ENCODE results near the gene GDF11. TPM values are rescaled to one million over a fixed set of nuclear protein-coding genes. Genes with fewer than 3 reads are reported as not detected.

GDF11 gene
- total RNA-seq, 2 donors from 2014 or later = 8.1 to 8.6 TPM

DNA sequence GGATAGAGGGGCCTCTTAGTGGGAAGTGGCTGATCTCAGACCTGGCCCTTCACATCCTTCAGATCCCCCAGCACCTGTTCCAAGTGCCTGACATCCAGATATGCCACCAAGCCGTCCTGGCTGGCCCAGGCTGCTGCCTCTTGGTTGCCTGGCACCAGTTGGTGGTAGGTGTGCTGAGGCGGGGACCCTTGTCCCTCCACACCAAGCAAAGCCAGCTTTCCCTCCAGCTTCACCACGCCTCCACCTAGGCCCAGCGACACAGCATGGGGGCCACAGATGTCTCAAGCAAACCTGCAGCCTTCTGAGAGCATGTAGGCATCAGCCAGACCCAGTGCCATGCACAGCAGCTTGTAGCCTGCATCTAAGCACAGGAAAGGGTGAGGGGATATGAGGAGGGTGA, 10.6 kb upstream of the GDF11 start:
- no peak for DNase-seq (ENCODE audit: low spot score)
- H3K36me3 ChIP-seq = peaks cover 1% of the 10 kb centered on the region
- no peaks in the 10 kb centered on the region for H3K9me3 ChIP-seq
- peak overlapping the region in 1 of 2 donors; percentile 35 for H3K27ac ChIP-seq
- H3K4me3 ChIP-seq = no peak overlapping the region
- no peaks in the 10 kb centered on the region for H3K27me3 ChIP-seq
- H3K4me1 ChIP-seq = peaks cover 0 to 46% of the 10 kb centered on the region in 2 donors
- TF ChIP-seq, protein P1, sequence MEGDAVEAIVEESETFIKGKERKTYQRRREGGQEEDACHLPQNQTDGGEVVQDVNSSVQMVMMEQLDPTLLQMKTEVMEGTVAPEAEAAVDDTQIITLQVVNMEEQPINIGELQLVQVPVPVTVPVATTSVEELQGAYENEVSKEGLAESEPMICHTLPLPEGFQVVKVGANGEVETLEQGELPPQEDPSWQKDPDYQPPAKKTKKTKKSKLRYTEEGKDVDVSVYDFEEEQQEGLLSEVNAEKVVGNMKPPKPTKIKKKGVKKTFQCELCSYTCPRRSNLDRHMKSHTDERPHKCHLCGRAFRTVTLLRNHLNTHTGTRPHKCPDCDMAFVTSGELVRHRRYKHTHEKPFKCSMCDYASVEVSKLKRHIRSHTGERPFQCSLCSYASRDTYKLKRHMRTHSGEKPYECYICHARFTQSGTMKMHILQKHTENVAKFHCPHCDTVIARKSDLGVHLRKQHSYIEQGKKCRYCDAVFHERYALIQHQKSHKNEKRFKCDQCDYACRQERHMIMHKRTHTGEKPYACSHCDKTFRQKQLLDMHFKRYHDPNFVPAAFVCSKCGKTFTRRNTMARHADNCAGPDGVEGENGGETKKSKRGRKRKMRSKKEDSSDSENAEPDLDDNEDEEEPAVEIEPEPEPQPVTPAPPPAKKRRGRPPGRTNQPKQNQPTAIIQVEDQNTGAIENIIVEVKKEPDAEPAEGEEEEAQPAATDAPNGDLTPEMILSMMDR (IDR thresholded peaks at IDR 0.05) = no peak

- Histone ChIP-seq H3K27ac (no peak overlapping the region), H3K36me3 (no peaks in the 10 kb centered on the region), H3K4me3 (no peak overlapping the region), H3K4me1 (peaks cover 0 to 47% of the 10 kb centered on the region in 2 donors), H3K9me3 (no peaks in the 10 kb centered on the region), H3K27me3 (no peaks in the 10 kb centered on the region)
- no peak for DNase-seq (ENCODE audit: low spot score)
- TF ChIP-seq, protein P1 (IDR thresholded peaks at IDR 0.05) = no peak
Observed at GRCh38 chr12:55733021-55733555, 9.8 kb upstream of the GDF11 start.

DNA sequence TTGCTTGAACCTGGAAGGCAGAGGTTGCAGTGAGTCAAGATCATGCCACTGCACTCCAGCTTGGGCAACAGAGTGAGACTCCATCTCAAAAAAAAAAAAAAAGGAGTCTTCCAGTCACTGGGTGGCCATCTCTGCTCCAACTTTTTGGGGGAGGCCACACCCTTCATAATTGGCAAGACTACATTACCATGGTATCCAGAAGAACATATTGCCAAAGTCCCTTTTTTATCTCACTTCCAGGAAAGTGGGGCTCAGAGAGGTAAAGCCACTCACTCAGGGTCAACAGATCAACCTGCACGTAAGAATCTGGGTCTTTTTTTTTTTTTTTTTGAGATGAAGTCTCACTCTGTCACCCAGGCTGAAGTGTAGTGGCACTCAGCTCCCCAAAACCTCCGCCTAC, 9.1 kb upstream of the GDF11 start:
- Histone ChIP-seq H3K4me1 (peaks cover 0 to 53% of the 10 kb centered on the region in 2 donors), H3K27ac (no peak overlapping the region), H3K4me3 (no peak overlapping the region), H3K27me3 (no peaks in the 10 kb centered on the region), H3K9me3 (no peaks in the 10 kb centered on the region), H3K36me3 (no peaks in the 10 kb centered on the region)
- TF ChIP-seq, protein P1 (IDR thresholded peaks at IDR 0.05) = no peak
- no peak for DNase-seq (ENCODE audit: low spot score)

- Histone ChIP-seq H3K36me3 (no peaks in the 10 kb centered on the region), H3K27ac (no peak overlapping the region), H3K4me1 (peaks cover 0 to 53% of the 10 kb centered on the region in 2 donors), H3K4me3 (no peak overlapping the region), H3K9me3 (no peaks in the 10 kb centered on the region), H3K27me3 (no peaks in the 10 kb centered on the region)
- no peak for DNase-seq (ENCODE audit: low spot score)
- TF ChIP-seq, protein P1 (IDR thresholded peaks at IDR 0.05) = no peak
Observed at GRCh38 chr12:55734595-55734994, 8.3 kb upstream of the GDF11 start.

DNA sequence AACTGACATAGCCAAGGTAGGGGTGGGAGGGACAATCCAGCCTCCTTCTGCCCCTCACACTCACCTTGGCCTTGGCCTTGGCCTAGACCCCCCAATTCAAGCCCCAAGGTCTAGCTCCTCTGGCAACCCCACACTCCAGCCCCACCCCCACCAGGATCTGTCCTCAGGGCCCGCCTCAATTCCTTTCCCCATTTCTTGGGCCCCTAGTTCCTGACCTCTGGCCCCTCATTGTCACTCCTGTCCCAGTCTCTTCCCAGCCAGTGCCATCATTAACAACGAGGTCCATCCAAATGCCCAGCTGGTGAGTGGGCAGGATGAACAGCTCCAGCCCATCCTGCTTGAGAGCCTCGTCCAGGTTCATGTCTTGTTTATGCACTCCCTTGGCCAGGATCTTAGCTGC, 6.8 kb upstream of the GDF11 start:
- Histone ChIP-seq H3K4me3 (no peak overlapping the region), H3K36me3 (no peaks in the 10 kb centered on the region), H3K27me3 (no peaks in the 10 kb centered on the region), H3K27ac (peak overlapping the region in 1 of 2 donors; percentile 75), H3K4me1 (peaks cover 0 to 38% of the 10 kb centered on the region in 2 donors), H3K9me3 (no peaks in the 10 kb centered on the region)
- DNase-seq (ENCODE audit: low spot score) = no peak
- TF ChIP-seq, protein P1 (IDR thresholded peaks at IDR 0.05) = no peak

Measured in right atrium auricular region (tissue), 2 donors.